Endothelial cell of umbilical vein (primary cell): Measurements from ENCODE around the gene TRPM3.

Experiments used
- CTCF ChIP-seq, 2 donors: IDR thresholded peaks; 1 replicate in 1 of 2; 2 replicates in 1 of 2; pipeline ENCODE4 v1.5.1; 2011; ENCODE audit warnings: low read length in 2 of 2, mild to moderate bottlenecking in 2 of 2, moderate library complexity in 2 of 2, control low read depth in 1 of 2, inconsistent platforms in 1 of 2, low read depth in 1 of 2; ENCODE audit not compliant: insufficient read depth in 1 of 2; ENCODE audit errors: extremely low read depth in 1 of 2
- JUN ChIP-seq: IDR thresholded peaks from 2 replicates; pipeline ENCODE4 v1.6.1; 2011; ENCODE audit warnings: borderline replicate concordance, low read depth; ENCODE audit not compliant: insufficient read length, insufficient read depth
- POLR2A ChIP-seq: IDR thresholded peaks from 2 replicates; pipeline ENCODE4 v1.6.1; 2012; ENCODE audit warnings: low read depth, mild to moderate bottlenecking, control low read depth, low read length
- POLR2AphosphoS5 ChIP-seq: IDR thresholded peaks from 2 replicates; pipeline ENCODE4 v1.6.1; 2012; ENCODE audit warnings: low read depth, mild to moderate bottlenecking, control low read depth, low read length, moderate library complexity; ENCODE audit not compliant: insufficient read depth

- TF ChIP-seq CTCF (IDR thresholded peaks at IDR 0.05; ENCODE audit: extremely low read depth in 1 of 2, insufficient read depth in 1 of 2, low read depth in 1 of 2, low read length in 2 of 2) (no peak), POLR2A (no peak), POLR2AphosphoS5 (no peak), JUN (no peak)
Observed at GRCh38 chr9:70878576-70878975, 242.8 kb downstream of the TRPM3 start.
